Activated naive CD4-positive, alpha-beta T cell treated with anti-CD3 and anti-CD28 coated beads, Interleukin-2, amount 50 U/mL, for 24 hours (primary cell): ENCODE data around the gene RTF1.
"Not testable (repeated sequence)": the region's sequence is repeated elsewhere in the genome, so short reads cannot be mapped to it uniquely, and the experiment has no call there.

ENCODE experiments used
- H3K27ac Mint-ChIP-seq: one replicate; pipeline ENCODE4 v1.8.0; 2021; ENCODE audit warnings: mild to moderate bottlenecking, mixed read lengths
- H3K27me3 Mint-ChIP-seq: one replicate; pipeline ENCODE4 v1.8.0; 2021; ENCODE audit warnings: mixed read lengths
- H3K36me3 Mint-ChIP-seq: one replicate; pipeline ENCODE4 v1.8.0; 2021; ENCODE audit warnings: mixed read lengths
- H3K4me1 Mint-ChIP-seq: one replicate; pipeline ENCODE4 v1.8.0; 2021; ENCODE audit warnings: mixed read lengths
- H3K4me3 Mint-ChIP-seq: one replicate; pipeline ENCODE4 v1.8.0; 2021; ENCODE audit warnings: mild to moderate bottlenecking, mixed read lengths
- H3K9me3 Mint-ChIP-seq: one replicate; pipeline ENCODE4 v1.8.0; 2021; ENCODE audit warnings: mixed read lengths

Gene RTF1

GRCh38 chr15:41423979-41424659 is 7.2 kb downstream of the RTF1 start:
- Mint-ChIP-seq H3K27ac (peak overlapping the region; percentile 73), H3K27me3 (no peaks in the 10 kb centered on the region), H3K9me3 (no peaks in the 10 kb centered on the region), H3K4me3 (peak overlapping the region; percentile 0), H3K4me1 (peaks cover 39% of the 10 kb centered on the region), H3K36me3 (peaks cover 6% of the 10 kb centered on the region)

- peak overlapping the region; percentile 0 for H3K4me3 Mint-ChIP-seq
- H3K36me3 Mint-ChIP-seq: peaks cover 8% of the 10 kb centered on the region
- H3K27ac Mint-ChIP-seq: no peak overlapping the region
- peaks cover 42% of the 10 kb centered on the region for H3K4me1 Mint-ChIP-seq
- H3K9me3 Mint-ChIP-seq: no peaks in the 10 kb centered on the region
- no peaks in the 10 kb centered on the region for H3K27me3 Mint-ChIP-seq
Observed at GRCh38 chr15:41424809-41425208, 7.9 kb downstream of the RTF1 start.

GRCh38 chr15:41425907-41426306 is 9.0 kb downstream of the RTF1 start:
- H3K27ac Mint-ChIP-seq, H3K27me3 Mint-ChIP-seq, H3K36me3 Mint-ChIP-seq, H3K9me3 Mint-ChIP-seq, H3K4me3 Mint-ChIP-seq: not testable (repeated sequence)
- peaks cover 31% of the 10 kb centered on the region for H3K4me1 Mint-ChIP-seq

GRCh38 chr15:41429003-41429890 is 12.4 kb downstream of the RTF1 start:
- H3K4me1 Mint-ChIP-seq: peaks cover 22% of the 10 kb centered on the region
- no peaks in the 10 kb centered on the region for H3K27me3 Mint-ChIP-seq

GRCh38 chr15:41435037-41435786 is 18.3 kb downstream of the RTF1 start:
- peaks cover 5% of the 10 kb centered on the region for H3K4me1 Mint-ChIP-seq

More at GRCh38 chr15:41429003-41429890, 12.4 kb downstream of the RTF1 start:
- Mint-ChIP-seq H3K36me3 (peaks cover 7% of the 10 kb centered on the region), H3K4me3 (peak overlapping the region; percentile 16), H3K9me3 (no peaks in the 10 kb centered on the region), H3K27ac (peak overlapping the region; percentile 73)

GRCh38 chr15:41437448-41437847 is 20.6 kb downstream of the RTF1 start:
- H3K4me1 Mint-ChIP-seq: peaks cover 5% of the 10 kb centered on the region
- H3K27ac Mint-ChIP-seq: no peak overlapping the region
- no peak overlapping the region for H3K4me3 Mint-ChIP-seq

More at GRCh38 chr15:41435037-41435786, 18.3 kb downstream of the RTF1 start:
- no peaks in the 10 kb centered on the region for H3K9me3 Mint-ChIP-seq
- H3K4me3 Mint-ChIP-seq: no peak overlapping the region
- H3K27ac Mint-ChIP-seq: no peak overlapping the region
- peaks cover 3% of the 10 kb centered on the region for H3K36me3 Mint-ChIP-seq
- H3K27me3 Mint-ChIP-seq: no peaks in the 10 kb centered on the region

GRCh38 chr15:41438206-41438605 is 21.3 kb downstream of the RTF1 start:
- Mint-ChIP-seq H3K27me3 (no peaks in the 10 kb centered on the region), H3K36me3 (peaks cover 4% of the 10 kb centered on the region), H3K4me1 (peaks cover 10% of the 10 kb centered on the region), H3K4me3 (no peak overlapping the region), H3K9me3 (no peaks in the 10 kb centered on the region), H3K27ac (no peak overlapping the region)

More at GRCh38 chr15:41437448-41437847, 20.6 kb downstream of the RTF1 start:
- no peaks in the 10 kb centered on the region for H3K9me3 Mint-ChIP-seq
- no peaks in the 10 kb centered on the region for H3K27me3 Mint-ChIP-seq
- peaks cover 3% of the 10 kb centered on the region for H3K36me3 Mint-ChIP-seq

- not testable (repeated sequence) for H3K4me3 Mint-ChIP-seq, H3K27ac Mint-ChIP-seq, H3K36me3 Mint-ChIP-seq, H3K9me3 Mint-ChIP-seq, H3K27me3 Mint-ChIP-seq
- peaks cover 12% of the 10 kb centered on the region for H3K4me1 Mint-ChIP-seq
Observed at GRCh38 chr15:41438745-41439144, 21.9 kb downstream of the RTF1 start.

- Mint-ChIP-seq H3K4me1 (peaks cover 20% of the 10 kb centered on the region), H3K27ac (no peak overlapping the region), H3K27me3 (no peaks in the 10 kb centered on the region), H3K9me3 (no peaks in the 10 kb centered on the region), H3K36me3 (peaks cover 2% of the 10 kb centered on the region), H3K4me3 (no peak overlapping the region)
Observed at GRCh38 chr15:41443275-41443674, 26.4 kb downstream of the RTF1 start.

GRCh38 chr15:41445399-41445798 is 28.5 kb downstream of the RTF1 start:
- Mint-ChIP-seq H3K27me3 (no peaks in the 10 kb centered on the region), H3K4me1 (peaks cover 20% of the 10 kb centered on the region), H3K4me3 (no peak overlapping the region), H3K36me3 (peaks cover 2% of the 10 kb centered on the region), H3K27ac (no peak overlapping the region), H3K9me3 (no peaks in the 10 kb centered on the region)

GRCh38 chr15:41462084-41462795 is 45.3 kb downstream of the RTF1 start:
- no peak overlapping the region for H3K27ac Mint-ChIP-seq
- H3K9me3 Mint-ChIP-seq: no peaks in the 10 kb centered on the region
- no peak overlapping the region for H3K4me3 Mint-ChIP-seq
- peaks cover 8% of the 10 kb centered on the region for H3K36me3 Mint-ChIP-seq
- H3K27me3 Mint-ChIP-seq: no peaks in the 10 kb centered on the region
- peaks cover 7% of the 10 kb centered on the region for H3K4me1 Mint-ChIP-seq

- H3K4me1 Mint-ChIP-seq: peaks cover 7% of the 10 kb centered on the region
- H3K36me3 Mint-ChIP-seq: peaks cover 13% of the 10 kb centered on the region
- no peaks in the 10 kb centered on the region for H3K27me3 Mint-ChIP-seq
- no peaks in the 10 kb centered on the region for H3K9me3 Mint-ChIP-seq
- H3K4me3 Mint-ChIP-seq: no peak overlapping the region
- no peak overlapping the region for H3K27ac Mint-ChIP-seq
Observed at GRCh38 chr15:41464889-41465580, 48.1 kb downstream of the RTF1 start.

GRCh38 chr15:41465822-41466421 is 49.0 kb downstream of the RTF1 start:
- H3K4me1 Mint-ChIP-seq: peaks cover 7% of the 10 kb centered on the region
- no peak overlapping the region for H3K27ac Mint-ChIP-seq
- H3K9me3 Mint-ChIP-seq: no peaks in the 10 kb centered on the region
- peaks cover 17% of the 10 kb centered on the region for H3K36me3 Mint-ChIP-seq
- H3K27me3 Mint-ChIP-seq: no peaks in the 10 kb centered on the region
- no peak overlapping the region for H3K4me3 Mint-ChIP-seq

GRCh38 chr15:41466711-41467110 is 49.8 kb downstream of the RTF1 start:
- no peaks in the 10 kb centered on the region for H3K9me3 Mint-ChIP-seq
- H3K4me3 Mint-ChIP-seq: no peak overlapping the region
- peaks cover 17% of the 10 kb centered on the region for H3K36me3 Mint-ChIP-seq
- no peak overlapping the region for H3K27ac Mint-ChIP-seq
- no peaks in the 10 kb centered on the region for H3K27me3 Mint-ChIP-seq
- peaks cover 7% of the 10 kb centered on the region for H3K4me1 Mint-ChIP-seq
